Pulmonary artery endothelial cell (primary cell): ENCODE measurements around the gene IL21R. TPM values are rescaled to one million over a fixed set of nuclear protein-coding genes. Genes with fewer than 3 reads are reported as not detected.

Source experiments
- DNase-seq: peaks from one replicate; pipeline ENCODE4 v3.0.0-alpha.2; 2011; ENCODE audit warnings: low read depth, low spot score
- total RNA-seq: library from RNA; depleted of rRNA; stranded (reverse); fragments of >200 nt; gene quantifications from 2 replicates; pipeline ENCODE4 v1.2.3, GENCODE V29; 2014

Gene IL21R
- total RNA-seq, 1 donor from 2014 or later = 0.07 TPM

DNA sequence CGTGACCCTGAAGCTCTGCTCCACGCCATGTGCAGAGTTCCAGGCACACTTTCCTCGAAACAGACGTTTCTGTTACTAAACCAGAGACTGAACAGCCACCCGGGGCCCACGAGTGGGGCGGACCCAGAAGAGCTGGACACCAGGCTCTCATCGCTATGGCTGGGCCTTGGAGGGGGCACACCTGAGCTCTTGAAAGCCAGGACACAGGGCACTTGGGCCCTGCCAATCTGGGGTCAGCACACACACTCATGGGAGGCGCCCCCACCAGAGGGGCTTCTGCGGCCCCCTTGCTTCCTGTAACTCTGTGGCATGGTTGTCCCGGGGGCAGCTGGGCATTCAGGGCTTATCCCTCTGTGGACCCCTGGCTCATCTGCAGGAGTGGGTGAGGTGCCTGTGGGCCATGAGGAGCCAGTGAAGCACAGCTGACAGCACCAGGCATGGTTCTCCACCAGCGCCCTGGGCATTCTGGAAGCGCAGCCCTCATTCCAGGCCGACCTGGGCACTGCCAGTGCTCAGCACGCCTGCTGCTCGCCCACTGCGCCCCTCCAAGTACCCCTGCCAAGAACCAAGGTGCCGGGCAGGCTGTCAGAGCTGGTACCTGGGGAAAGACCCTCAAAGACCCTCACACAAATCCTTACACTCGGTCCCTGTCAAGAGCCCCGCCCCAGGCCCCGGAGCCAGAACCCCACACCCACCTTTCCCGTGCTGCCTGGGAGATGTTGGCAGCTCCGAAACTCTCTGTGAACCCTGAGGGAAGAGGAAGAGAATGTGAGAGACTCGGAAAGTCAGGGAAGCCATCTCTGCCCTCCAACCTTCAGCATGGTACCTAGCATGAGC, 61.1 kb downstream of the IL21R start:
- DNase-seq = no peak

DNA sequence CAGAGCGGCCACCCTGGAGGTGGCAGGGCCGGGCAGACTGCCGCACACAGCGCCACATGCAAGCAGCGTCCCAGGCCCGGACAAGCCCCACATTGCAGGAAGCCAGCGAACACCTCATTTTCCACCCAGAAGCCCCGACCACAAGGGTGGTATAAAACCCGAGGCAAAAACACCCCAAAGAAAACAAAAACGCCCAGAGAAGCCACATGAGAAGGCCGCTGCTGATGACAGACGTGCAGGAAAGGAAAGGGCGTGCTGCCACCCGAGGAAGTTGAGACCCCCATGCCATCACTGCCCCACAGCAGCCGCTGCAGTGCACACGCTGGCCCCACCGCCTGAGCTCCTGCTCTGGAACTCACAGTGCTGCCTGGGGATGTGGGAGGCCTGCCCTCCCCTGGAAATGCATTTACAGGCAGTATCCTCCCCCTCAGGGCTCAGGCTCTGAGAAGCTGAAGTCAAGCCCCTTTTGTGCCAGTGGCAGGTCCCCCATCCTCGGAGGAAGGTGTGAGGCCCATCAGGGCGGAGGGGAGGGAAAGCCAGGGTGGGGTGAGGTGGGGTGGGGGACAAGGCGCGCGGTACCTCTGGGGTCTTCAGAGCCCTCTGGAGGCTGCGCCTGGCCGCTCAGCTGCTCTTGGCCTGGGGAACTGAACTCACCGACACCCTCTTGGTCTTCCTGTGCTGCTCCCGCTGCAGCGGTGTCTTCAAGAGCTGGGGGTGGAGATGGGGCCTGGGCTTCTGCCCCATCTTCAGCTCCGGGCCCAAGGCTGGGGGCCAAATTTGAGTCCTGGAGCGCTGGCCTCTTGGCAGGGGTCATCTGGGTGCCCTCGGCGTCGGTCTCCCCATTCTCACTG, 62.0 kb downstream of the IL21R start:
- no peak for DNase-seq

DNA sequence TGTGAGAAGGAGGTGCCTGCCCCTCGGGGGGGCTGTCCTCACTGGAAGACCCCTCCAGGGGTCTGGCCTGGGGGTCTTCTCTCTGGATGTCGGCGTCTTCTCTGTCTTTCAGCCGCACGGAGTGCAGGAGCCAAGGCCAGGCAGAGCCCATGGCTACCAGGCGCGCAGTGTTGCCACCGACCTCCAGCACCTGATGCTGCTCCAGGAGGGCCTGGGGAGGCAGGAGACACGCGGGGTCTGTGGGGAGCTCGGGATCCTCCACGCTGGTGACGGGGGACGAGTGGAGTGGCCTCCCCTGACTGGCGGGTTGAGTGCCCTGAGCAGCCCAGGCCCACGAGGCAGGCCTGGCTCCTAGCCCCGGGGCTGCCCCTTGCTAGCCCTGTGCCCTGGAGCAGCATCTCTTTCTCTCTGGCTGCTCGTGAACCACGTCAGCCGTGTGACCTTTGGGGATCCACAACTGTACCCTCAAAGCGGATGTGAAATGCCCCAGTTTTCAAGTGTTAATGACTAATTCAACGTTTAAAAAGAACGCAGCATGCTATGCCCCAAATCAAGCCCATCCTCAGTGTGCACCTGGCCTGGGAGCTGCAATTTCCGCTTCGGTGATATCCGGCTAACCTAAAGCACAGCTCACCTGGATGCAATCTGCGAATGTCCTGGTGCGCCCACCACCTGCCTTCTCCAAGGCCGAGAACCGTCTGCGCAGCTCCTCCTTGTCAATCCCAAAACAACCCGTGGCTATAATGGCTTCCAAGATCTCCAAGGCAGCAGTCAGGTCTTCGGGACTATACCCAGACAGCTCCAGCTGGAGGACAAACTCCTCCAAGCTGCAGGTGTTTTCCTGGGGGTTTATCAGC, 62.9 kb downstream of the IL21R start:
- DNase-seq = no peak

DNA sequence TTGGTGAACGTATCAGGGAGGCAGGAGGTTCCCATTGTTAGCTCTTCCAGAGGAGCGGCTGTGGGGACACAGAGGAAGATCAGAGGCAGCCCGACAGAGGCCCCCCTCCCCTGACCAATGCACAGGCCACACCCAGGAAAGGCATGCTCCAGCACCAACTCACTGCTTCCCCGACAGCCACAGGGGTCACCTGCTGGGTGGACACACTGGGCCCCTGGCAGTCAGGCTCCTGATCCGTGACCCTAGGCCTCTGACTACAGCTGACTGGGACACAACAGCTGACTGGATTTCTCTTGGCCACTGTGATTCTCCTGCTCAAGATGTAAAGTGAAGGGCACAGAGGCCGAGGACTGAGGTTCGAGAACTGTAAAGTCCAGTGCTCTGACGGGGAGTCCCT, 63.5 kb downstream of the IL21R start:
- DNase-seq = no peak

DNA sequence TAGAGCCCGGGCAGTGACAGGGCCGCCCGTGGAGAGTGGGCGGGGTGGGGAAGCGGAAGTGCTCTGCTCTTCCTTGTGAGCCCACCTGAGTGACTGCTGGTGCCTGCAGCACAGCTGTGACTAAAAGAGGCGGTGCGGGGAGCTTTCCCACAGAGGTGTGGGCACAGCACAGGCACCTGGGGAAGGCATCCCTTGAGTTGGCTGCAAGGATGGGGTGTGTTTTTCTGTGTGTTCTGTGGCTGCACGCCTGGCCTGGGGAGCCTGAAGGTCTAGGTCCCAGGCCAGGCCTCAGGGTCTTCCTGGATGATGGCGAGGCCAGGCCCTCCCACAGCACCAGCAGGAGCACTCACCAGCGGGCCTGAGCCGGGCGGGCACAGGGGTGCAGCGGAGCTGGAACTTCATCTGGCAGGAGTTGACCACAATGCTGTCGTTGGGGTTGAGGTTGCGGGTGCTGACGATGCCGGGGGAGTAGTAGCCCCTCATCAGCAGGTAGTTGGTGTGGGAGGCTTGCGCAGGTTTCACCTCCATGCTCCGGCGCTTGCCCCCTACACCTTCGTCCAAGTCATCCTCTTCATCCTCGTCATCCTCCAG, 67.1 kb downstream of the IL21R start:
- DNase-seq = no peak

DNA sequence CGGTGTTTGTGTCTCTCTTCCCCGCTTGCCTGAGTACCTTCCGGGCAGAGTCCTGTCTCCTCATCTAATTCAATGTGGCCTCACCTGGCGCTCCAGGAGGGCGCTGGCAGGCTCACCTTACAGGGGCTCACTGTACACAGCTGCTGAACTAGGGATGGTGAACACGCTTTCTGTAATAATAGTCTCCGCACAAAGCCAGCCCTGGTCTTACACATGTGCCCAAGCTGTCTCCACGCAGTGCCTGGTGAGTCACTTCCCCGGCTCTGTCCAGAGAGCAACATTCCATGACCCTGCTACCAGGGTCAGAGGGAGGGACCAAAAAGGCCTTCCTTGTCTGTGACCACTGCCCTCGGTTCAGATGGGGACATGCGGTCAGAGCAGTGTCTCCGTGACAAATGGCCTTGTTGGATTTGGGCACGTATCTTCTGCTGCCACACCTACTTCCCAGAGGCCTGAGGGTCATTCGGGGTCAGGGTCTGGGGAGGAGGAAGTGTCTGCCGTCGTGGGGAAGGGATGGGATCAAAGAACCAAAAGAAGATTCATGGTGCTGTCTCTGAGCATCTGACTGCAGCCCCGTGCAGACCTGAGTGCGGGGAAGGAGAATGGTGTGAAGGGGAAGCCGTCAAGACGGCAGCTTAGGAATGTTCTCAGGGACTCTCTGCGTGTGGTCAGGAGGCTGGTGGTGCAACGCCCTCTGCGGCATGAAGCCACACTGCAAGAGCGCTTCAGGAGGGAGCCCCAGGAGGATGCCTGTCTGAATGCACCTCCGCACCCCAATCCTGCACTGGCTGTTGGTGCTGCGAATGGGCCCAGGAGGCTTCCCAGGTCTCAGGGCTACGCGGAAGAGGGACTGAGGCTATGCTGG, 68.8 kb downstream of the IL21R start:
- peak; percentile 67 for DNase-seq

DNA sequence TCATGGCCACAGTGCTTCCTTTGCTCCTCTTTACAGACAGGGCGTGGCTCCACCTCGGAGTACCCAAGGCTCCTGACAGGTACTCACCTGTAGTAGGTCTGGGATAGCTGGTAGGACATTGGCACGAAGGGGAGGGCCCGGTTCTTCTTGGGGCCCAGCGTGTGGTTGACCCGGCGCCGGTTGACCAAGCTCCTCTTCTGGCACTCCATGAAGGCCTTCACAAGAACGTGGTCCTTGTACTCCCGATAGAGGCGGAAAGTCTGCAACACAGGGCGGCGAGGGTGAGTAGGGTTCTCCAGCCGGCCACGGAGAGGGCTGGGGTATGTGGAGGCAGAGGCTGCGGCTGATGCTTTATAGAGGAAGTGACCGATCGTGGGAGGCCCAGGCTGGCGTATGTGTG, 69.7 kb downstream of the IL21R start:
- DNase-seq = no peak

DNA sequence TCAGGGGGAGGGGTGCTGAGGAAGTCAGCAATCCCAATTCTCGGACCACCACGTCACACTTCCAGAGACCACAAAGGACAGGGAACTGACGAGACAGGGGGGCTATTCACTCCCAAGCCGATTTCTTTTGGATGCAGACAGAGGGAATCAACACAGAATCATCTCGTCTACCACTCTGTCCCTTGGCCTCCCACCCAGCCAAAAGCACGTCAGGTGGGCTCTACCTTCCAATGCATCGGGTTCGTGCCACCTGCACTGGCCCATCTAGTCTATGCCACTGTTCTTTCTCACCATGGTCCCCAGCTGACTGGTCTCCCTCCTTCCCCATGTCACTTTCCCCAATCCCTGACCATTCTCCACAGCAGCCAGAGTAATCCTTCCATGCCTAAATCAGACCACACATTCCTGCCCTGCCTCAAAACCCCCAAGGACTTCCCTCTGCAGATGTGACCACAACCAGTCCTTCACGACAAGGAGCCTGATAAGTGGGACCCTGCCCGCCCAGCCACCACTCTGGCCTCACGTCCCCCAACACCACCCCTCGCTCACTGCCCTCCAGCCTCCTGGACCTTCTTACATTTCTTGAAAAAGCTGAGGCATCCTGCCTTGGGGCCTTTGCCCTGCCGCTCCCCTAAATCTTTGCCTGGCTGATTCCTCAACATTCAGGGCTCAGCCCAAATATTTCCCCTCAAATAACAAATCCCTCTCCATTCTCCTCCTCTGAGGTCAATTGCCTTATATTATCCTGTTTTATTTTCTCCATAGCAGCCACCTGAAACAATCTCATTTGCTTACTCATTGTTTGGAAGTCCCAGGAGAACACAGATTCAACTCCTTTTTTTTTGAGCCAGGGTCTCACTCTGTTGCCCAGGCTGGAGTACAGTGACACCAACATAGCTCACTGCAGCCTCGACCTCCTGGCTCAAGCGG, 70.4 kb downstream of the IL21R start:
- no peak for DNase-seq

DNA sequence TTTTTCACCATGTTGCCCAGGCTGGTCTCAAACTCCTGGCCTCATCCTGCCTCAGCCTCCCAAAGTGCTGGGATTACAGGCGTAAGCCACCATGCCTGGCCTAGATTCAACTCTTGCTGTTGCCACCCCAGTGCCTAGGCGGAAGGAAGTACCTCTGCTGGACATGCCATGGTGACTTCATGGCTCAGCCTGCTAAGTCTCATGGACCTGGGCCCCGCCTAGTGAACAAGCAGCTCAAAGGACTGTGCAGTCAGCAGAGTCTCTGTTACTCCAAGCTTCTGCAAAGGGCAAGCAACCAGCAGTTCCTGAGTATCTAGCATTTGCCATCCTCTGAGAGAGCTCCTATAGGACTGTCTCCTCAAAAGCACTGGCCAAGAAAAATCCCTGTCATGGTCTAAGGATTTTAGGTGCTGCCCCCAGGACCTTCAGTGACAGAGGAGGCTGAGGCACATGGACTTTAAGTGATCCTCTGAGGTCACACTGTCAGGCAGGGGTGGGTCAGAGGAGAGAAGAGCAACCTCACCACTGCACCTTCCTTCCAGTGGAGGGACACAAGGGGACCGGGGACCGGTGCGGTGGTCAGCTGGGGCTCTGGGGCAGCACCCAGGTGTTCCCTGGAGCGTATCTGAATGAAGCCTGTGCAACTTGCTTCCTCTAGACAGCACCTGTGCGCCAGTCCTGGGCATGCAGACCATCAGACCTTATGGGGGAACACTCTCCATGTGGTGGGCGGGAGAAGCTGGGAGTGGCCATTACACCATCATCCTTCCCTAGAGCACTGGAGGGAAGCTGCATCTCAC, 71.3 kb downstream of the IL21R start:
- no peak for DNase-seq

DNA sequence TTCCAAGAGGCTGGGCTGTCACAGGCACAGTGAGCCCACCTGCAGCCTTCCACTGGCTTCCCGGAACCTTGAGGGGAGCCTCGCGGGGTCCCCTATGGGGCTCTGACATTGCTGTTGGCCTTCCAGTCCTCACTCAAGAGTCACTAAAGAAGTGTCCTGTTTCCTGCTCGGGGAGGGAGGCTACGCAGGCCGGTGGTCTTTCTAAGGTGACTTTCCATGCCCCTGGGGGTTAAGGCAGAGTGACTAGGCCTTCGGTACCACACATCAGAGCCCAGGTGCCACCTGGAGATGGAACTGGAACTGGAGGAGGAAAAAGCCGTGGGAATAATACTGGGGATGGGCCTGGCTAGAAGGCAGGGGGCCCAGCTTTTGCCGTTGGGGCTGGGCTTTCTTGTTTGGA, 72.1 kb downstream of the IL21R start:
- DNase-seq = no peak

DNA sequence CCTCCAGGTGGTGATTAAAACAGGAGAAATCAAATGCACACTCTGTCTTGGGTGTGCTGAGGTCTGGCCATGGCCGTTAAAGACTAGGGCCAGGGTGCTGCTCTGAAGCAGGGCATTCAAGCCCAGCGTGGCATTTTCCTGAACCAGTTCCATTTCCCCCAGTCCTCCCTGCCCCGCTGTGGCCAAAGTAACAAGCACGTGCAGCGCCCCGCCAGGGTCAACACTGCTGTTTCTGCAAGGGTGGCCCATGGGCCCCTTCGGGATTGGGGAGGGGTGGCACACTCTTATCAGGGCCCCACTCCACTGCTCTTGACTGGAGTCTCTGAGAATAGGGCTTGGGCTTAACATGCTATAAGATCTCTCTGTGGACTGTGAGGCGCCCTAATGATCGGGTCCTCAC, 72.9 kb downstream of the IL21R start:
- DNase-seq = no peak

DNA sequence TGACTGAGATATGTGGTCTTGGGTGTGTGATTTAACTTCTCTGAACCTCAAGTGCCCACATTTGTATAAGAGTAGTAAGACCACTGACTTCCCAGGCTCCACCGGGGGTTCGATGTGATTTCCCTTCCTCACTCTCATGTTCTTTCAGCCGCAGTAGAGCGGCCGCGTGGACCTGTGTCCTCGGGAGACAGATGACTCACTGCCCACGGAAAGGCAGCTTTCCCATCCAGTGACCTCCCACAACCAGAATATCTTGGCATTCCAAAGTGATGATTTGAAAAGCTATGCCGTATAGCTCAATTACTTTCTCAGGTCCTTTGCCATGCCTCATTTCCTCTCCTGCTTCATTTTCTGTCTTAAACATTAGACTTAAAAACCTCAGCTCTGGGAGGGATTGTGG, 73.6 kb downstream of the IL21R start:
- peak; percentile 55 for DNase-seq

DNA sequence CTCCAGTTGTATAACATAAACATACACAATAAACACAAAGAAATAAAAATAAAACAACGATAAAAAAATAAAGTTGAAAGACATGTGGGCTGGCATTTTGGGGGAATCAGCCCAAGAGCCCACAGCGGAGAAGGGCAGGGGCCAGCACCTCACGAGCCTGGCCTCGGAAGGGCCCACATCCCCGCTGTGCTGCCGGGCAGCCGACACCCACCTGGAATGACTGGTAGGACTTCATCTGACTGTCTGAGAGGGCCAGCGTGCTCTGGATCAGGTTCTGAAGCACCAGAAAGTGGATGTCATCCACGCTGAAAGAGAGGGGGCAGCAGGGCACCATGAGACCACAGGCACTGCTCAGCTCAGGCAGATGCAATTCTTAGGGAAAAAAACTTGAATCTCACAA, 74.3 kb downstream of the IL21R start:
- no peak for DNase-seq

DNA sequence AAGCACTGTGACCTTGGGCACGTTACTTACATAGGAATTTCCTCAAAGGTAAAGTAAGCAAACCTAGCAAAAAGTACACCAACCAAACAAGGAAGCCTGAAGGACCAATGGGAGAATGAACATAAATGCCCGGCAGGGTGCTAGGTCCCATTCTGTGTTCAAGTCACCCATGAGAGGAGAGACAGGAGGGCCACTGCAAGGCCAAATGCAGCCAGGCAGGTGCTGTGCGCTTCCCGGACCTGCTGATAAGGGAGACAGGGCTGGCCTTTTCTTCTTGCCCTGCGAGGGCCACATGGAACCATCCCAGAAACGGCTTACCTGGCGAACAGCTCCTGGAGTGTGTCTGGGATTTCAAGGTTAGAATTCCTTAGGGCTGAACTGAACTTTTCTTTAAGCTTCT, 78.8 kb downstream of the IL21R start:
- no peak for DNase-seq

DNA sequence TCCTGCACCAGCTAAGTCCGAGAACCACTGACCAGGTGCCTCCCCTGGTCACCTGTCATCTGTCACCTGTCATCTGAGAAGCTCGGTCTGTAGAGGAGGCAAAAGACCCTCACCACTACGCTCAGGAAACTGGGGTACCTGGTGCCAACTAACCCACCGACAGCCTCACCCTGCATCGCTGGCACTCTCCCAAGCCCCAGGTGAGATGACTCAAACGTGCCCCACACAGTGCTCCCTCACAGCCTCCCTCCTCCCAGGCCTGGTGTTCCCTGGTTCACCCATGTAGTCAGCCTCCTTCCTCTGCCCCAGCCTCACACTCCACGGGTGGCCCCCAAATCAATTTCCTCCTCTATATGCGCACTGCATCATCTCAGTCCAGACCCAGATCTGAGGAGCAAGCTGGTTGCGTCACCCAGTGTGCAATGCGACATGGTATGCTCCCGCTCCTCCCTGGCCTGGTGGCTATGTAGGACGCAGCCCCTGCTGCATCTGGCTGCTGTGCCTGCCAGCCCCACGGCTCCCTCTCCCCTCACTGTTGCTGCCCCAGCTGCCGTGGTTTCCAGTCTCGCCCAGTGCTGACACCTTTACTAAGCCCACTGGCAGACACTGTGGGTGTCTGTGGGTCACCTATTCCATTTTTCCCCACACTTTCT, 79.4 kb downstream of the IL21R start:
- no peak for DNase-seq

DNA sequence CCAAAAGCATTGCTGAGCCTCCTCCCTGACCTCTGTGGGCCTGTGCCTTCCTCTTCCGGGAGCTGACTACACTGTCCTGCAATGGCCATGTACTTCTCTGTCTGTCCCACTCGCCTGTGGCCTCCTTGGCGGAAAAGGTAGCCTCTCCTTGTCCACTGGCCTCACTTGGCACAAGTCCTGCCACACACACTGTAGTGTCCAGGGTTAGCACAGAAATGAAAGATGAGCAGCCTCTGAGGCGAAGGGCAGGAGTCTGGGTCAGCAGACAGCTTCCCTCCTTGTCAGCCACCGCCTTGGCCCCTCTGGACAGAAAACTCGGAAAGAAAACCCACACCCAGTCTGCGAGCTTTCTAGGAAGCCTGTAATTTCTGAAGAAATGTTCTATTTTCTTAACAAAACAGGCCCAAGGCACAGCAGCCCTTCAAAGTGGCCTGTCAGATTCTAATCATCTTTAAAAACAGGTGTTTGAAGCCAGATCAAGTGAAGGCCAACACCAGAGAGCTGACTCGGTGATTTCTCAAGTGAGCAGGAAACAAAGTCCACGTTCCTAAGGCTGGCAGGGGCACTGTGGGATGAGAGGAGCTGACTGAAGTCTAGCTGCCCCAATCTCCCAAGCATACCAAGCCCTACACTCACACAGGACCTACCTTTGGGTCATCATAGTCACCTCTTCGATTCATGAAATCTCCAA, 80.6 kb downstream of the IL21R start:
- DNase-seq = no peak

DNA sequence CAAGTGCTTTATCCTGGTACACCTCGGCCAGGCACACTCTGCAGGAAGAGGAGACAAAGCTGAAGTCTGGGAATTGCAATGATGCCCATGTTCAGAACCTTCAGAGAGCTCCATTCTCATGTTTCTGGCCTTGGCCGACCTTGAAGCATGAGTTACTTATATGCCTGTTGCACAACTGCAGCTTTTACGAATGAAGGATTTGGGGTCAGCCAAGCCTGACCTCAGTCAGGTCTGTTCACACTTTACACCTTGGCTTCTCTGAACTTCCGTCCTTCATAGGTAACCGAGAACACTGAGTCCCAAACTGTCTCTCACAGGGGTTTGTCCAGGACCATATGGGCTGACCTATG, 81.1 kb downstream of the IL21R start:
- no peak for DNase-seq
